A549 (cell line): ENCODE measurements around the gene ARSJ. TPM values are rescaled to one million over a fixed set of nuclear protein-coding genes. Genes with fewer than 3 reads are reported as not detected.

Experiments
- ATAC-seq, 2 experiments: fragments of 200-7000 bp in 1 of 2; fragments of >200 bp in 1 of 2; cut with Nextera tagmentation in 1 of 2; cut with Tn5 transposase in 1 of 2; 3 replicates each; pipeline versions ENCODE4 v1.8.0 to v1.9.1; 2018 to 2020; ENCODE audit warnings: mild to moderate bottlenecking in 1 of 2, moderate library complexity in 1 of 2
- CTCF ChIA-PET: fragments of 300-600 bp; sonication (Branson Sonifier 250); formaldehyde crosslinking; extraction: SDS; loops from one replicate; lab custom pipeline; 2021; ENCODE audit warnings: antibody characterized with exemption, inconsistent platforms; lab: Yijun Ruan, JAX
- POLR2A ChIA-PET: fragments of 350-600 bp; formaldehyde crosslinking; extraction: SDS; loops from one replicate; lab custom pipeline; 2021; ENCODE audit warnings: antibody characterized with exemption, inconsistent platforms; lab: Yijun Ruan, JAX
- DNase-seq, 2 experiments: peaks; one replicate each; pipeline versions ENCODE4 v3.0.0 to v3.0.0-alpha.2; 2011 to 2016; ENCODE audit warnings: low read depth in 1 of 2, low spot score in 1 of 2
- FAIRE-seq: peaks from 2 replicates; lab custom pipeline; 2011; peaks lifted over from hg19 to GRCh38; lab: Jason Lieb, UNC
- H3K27ac ChIP-seq, 2 experiments: fragments of >200 bp; sonication (Bioruptor Twin); formaldehyde crosslinking; 3 replicates each; pipeline ENCODE4 v1.5.1; 2016 to 2017
- H3K4me1 ChIP-seq: fragments of >200 bp; sonication (Bioruptor Twin); formaldehyde crosslinking; 3 replicates; pipeline ENCODE4 v1.6.1; 2016
- H3K4me2 ChIP-seq: fragments of >200 bp; sonication (Bioruptor Twin); formaldehyde crosslinking; 3 replicates; pipeline ENCODE4 v1.6.1; 2016
- H3K4me3 ChIP-seq: fragments of >200 bp; sonication (Bioruptor Twin); formaldehyde crosslinking; 3 replicates; pipeline ENCODE4 v1.5.1; 2016
- H3K9me3 ChIP-seq: fragments of >200 bp; sonication (Bioruptor Twin); formaldehyde crosslinking; 3 replicates; pipeline ENCODE4 v1.6.1; 2016
- BCL3 ChIP-seq: fragments of >200 bp; sonication (Bioruptor Twin); formaldehyde crosslinking; IDR thresholded peaks from 3 replicates; pipeline ENCODE4 v1.6.1; 2016
- CEBPB ChIP-seq, 2 experiments: fragments of >200 bp in 1 of 2; sonication (Bioruptor Twin) in 1 of 2; formaldehyde crosslinking in 1 of 2; IDR thresholded peaks; 2 replicates each; pipeline ENCODE4 v1.6.1; 2012 to 2016
- CHD2 ChIP-seq: fragments of 150-350 bp; IDR thresholded peaks from 2 replicates; pipeline ENCODE4 v1.6.1; 2014; ENCODE audit warnings: low read length; ENCODE audit not compliant: partially characterized antibody
- CHD4 ChIP-seq: fragments of 200-600 bp; sonication (generic); IDR thresholded peaks from 2 replicates; pipeline ENCODE4 v1.6.1; 2016; ENCODE audit warnings: antibody characterized with exemption, mild to moderate bottlenecking, borderline replicate concordance
- CTCF ChIP-seq: fragments of >200 bp; sonication (Bioruptor Twin); formaldehyde crosslinking; IDR thresholded peaks from 3 replicates; pipeline ENCODE4 v1.5.1; 2016
- E2F6 ChIP-seq: IDR thresholded peaks from 2 replicates; pipeline ENCODE4 v1.6.1; 2012; ENCODE audit warnings: low read depth, borderline replicate concordance
- ESRRA ChIP-seq: fragments of 150-350 bp; IDR thresholded peaks from 2 replicates; pipeline ENCODE4 v1.6.1; 2014; ENCODE audit warnings: mild to moderate bottlenecking, low read length, borderline replicate concordance
- FOSB ChIP-seq: fragments of 250-450 bp; sonication (Bioruptor Pico); IDR thresholded peaks from 2 replicates; pipeline ENCODE4 v1.5.0; 2020; ENCODE audit warnings: mild to moderate bottlenecking, moderate library complexity
- FOXS1 ChIP-seq: fragments of 250-450 bp; sonication (Bioruptor Pico); IDR thresholded peaks from 2 replicates; pipeline ENCODE4 v1.5.0; 2020; ENCODE audit warnings: mild to moderate bottlenecking, moderate library complexity
- GATA3 ChIP-seq: IDR thresholded peaks from 2 replicates; pipeline ENCODE4 v1.6.1; 2012; ENCODE audit warnings: borderline replicate concordance
- HDAC2 ChIP-seq: fragments of 200-600 bp; sonication (generic); IDR thresholded peaks from 2 replicates; pipeline ENCODE4 v1.6.1; 2016
- HEYL ChIP-seq: fragments of 250-450 bp; sonication (Bioruptor Pico); IDR thresholded peaks from 2 replicates; pipeline ENCODE4 v1.8.0; 2021; ENCODE audit warnings: mild to moderate bottlenecking, moderate library complexity
- HOXA7 ChIP-seq: fragments of 250-450 bp; sonication (Bioruptor Pico); IDR thresholded peaks from 2 replicates; pipeline ENCODE4 v1.5.0; 2020; ENCODE audit warnings: mild to moderate bottlenecking, moderate library complexity
- HOXB13 ChIP-seq: fragments of 250-450 bp; sonication (Bioruptor Pico); IDR thresholded peaks from 2 replicates; pipeline ENCODE4 v1.5.0; 2020; ENCODE audit warnings: low read depth, mild to moderate bottlenecking, moderate library complexity
- KDM1A ChIP-seq: fragments of 200-600 bp; sonication (generic); IDR thresholded peaks from 2 replicates; pipeline ENCODE4 v1.6.1; 2016; ENCODE audit warnings: low read depth, mild to moderate bottlenecking
- KDM5A ChIP-seq: fragments of 200-600 bp; sonication (generic); IDR thresholded peaks from 2 replicates; pipeline ENCODE4 v1.6.1; 2016; ENCODE audit warnings: antibody characterized with exemption, mild to moderate bottlenecking
- MAFK ChIP-seq: fragments of 450-650 bp; IDR thresholded peaks from 2 replicates; pipeline ENCODE4 v1.6.1; 2014; ENCODE audit not compliant: partially characterized antibody
- MYC ChIP-seq: IDR thresholded peaks from 2 replicates; pipeline ENCODE4 v1.6.1; 2012; ENCODE audit warnings: mild to moderate bottlenecking, inconsistent platforms, low read length, improper control_type of control experiment, borderline replicate concordance
- NFE2L2 ChIP-seq: fragments of 150-350 bp; conservative IDR thresholded peaks from 2 replicates; pipeline ENCODE4 v1.6.1; 2014; ENCODE audit warnings: low read length
- RFX5 ChIP-seq: fragments of 450-650 bp; IDR thresholded peaks from 2 replicates; pipeline ENCODE4 v1.7.1; 2014; ENCODE audit warnings: antibody characterized with exemption, mild to moderate bottlenecking, moderate library complexity
- SREBF2 ChIP-seq: fragments of 450-650 bp; IDR thresholded peaks from 2 replicates; pipeline ENCODE4 v1.6.1; 2014; ENCODE audit warnings: mild to moderate bottlenecking, moderate library complexity
- TP53 ChIP-seq: fragments of 250-450 bp; sonication (Bioruptor Pico); IDR thresholded peaks from 2 replicates; pipeline ENCODE4 v1.5.0; 2021; ENCODE audit warnings: mild to moderate bottlenecking, moderate library complexity
- USF2 ChIP-seq: fragments of 450-650 bp; IDR thresholded peaks from 2 replicates; pipeline ENCODE4 v1.6.1; 2014; ENCODE audit warnings: antibody characterized with exemption
- WGBS: methylation state at CpG from one replicate; pipeline ENCODE4 v1.1.6; 2017; ENCODE audit errors: missing lambda C conversion rate; 5-methylcytosine and 5-hydroxymethylcytosine counted together
- polyA plus RNA-seq, 4 experiments: library from polyadenylated mRNA; depleted of rRNA in 3 of 4; stranded (reverse); fragments of >200 nt; fragmentation: RNase III in 1 of 4; extraction: RNeasy Plus Mini Kit Qiagen cat#74134 plus additional on column Dnase treatment in 1 of 4; gene quantifications; 2 replicates in 3 of 4; 3 replicates in 1 of 4; pipeline ENCODE4 v1.2.3, GENCODE V29; 2011 to 2017
- TF ChIP-seq, protein P1 (sequence below): fragments of 150-350 bp; IDR thresholded peaks from 2 replicates; pipeline ENCODE4 v1.6.1; 2014; ENCODE audit warnings: low read depth, mild to moderate bottlenecking, low read length
- TF ChIP-seq, protein P2 (sequence below): fragments of 200-600 bp; sonication (generic); IDR thresholded peaks from 2 replicates; pipeline ENCODE4 v1.6.1; 2016; ENCODE audit warnings: antibody characterized with exemption, mild to moderate bottlenecking, moderate library complexity
- TF ChIP-seq, protein P3 (sequence below): fragments of >200 bp; sonication (Bioruptor Twin); formaldehyde crosslinking; IDR thresholded peaks from 2 replicates; pipeline ENCODE4 v1.6.1; 2016

Gene ARSJ
- polyA plus RNA-seq, 2 of the 4 experiments (the other 2 are of a cell fraction) = 3.0 to 8.6 TPM

- ATAC-seq (no peak), FAIRE-seq (no peak), DNase-seq (no peak)
- no peak for TF ChIP-seq FOXS1 (CRISPR knock-in tag)
- TF ChIP-seq SREBF2 = no peak
- no peak for TF ChIP-seq CTCF
- no peak for TF ChIP-seq MYC
- TF ChIP-seq GATA3 = no peak
- no peak for TF ChIP-seq CEBPB (IDR thresholded peaks at IDR 0.05)
- TF ChIP-seq, protein P1, sequence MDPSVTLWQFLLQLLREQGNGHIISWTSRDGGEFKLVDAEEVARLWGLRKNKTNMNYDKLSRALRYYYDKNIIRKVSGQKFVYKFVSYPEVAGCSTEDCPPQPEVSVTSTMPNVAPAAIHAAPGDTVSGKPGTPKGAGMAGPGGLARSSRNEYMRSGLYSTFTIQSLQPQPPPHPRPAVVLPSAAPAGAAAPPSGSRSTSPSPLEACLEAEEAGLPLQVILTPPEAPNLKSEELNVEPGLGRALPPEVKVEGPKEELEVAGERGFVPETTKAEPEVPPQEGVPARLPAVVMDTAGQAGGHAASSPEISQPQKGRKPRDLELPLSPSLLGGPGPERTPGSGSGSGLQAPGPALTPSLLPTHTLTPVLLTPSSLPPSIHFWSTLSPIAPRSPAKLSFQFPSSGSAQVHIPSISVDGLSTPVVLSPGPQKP = no peak
- no peak for TF ChIP-seq NFE2L2
- TF ChIP-seq MAFK = no peak
- no peak for TF ChIP-seq HEYL
- TF ChIP-seq CHD4 = no peak
- TF ChIP-seq E2F6 = no peak
- TF ChIP-seq, protein P2, sequence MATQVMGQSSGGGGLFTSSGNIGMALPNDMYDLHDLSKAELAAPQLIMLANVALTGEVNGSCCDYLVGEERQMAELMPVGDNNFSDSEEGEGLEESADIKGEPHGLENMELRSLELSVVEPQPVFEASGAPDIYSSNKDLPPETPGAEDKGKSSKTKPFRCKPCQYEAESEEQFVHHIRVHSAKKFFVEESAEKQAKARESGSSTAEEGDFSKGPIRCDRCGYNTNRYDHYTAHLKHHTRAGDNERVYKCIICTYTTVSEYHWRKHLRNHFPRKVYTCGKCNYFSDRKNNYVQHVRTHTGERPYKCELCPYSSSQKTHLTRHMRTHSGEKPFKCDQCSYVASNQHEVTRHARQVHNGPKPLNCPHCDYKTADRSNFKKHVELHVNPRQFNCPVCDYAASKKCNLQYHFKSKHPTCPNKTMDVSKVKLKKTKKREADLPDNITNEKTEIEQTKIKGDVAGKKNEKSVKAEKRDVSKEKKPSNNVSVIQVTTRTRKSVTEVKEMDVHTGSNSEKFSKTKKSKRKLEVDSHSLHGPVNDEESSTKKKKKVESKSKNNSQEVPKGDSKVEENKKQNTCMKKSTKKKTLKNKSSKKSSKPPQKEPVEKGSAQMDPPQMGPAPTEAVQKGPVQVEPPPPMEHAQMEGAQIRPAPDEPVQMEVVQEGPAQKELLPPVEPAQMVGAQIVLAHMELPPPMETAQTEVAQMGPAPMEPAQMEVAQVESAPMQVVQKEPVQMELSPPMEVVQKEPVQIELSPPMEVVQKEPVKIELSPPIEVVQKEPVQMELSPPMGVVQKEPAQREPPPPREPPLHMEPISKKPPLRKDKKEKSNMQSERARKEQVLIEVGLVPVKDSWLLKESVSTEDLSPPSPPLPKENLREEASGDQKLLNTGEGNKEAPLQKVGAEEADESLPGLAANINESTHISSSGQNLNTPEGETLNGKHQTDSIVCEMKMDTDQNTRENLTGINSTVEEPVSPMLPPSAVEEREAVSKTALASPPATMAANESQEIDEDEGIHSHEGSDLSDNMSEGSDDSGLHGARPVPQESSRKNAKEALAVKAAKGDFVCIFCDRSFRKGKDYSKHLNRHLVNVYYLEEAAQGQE = no peak
- no peak for TF ChIP-seq RFX5
- Histone ChIP-seq H3K4me1 (no peaks in the 10 kb centered on the region), H3K9me3 (no peaks in the 10 kb centered on the region), H3K27ac (no peak overlapping the region), H3K4me3 (no peak overlapping the region), H3K4me2 (no peak overlapping the region)
- POLR2A ChIA-PET = no interaction called here
- CTCF ChIA-PET = no interaction called here
- WGBS = 0% methylated on average over 1 of the region's 1 CpG
These were observed 120.5 kb downstream of the ARSJ start for GRCh38 chr4:113858924-113859323.

DNA sequence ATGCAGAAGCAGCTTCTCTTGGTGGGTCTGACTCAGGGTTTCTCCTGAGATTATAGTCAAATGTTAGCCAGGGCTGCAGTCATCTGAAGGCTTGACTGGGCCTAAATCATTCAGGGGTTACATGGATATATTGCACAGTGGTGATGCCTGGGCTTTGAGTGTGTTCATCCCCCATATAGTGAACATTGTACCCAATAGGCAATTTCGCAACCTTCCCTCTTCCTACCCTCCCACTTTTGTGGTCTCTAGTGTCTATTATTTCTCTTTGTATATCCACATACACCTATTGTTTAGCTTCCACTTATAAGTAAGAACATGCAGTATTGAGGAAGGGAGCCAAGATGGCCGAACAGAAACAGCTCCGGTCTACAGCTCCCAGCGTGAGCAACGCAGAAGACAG lies 127.6 kb downstream of the ARSJ start:
- Histone ChIP-seq H3K4me3 (no peak overlapping the region), H3K9me3 (no peaks in the 10 kb centered on the region), H3K4me2 (no peak overlapping the region), H3K4me1 (no peaks in the 10 kb centered on the region), H3K27ac (no peak overlapping the region)
- FAIRE-seq (no peak), ATAC-seq (no peak), DNase-seq (no peak)
- ChIA-PET CTCF (no interaction called here), POLR2A (no interaction called here)
- 59% methylated on average over 5 of the region's 5 CpGs for WGBS
- TF ChIP-seq USF2 (no peak), CEBPB (IDR thresholded peaks at IDR 0.05) (no peak), HDAC2 (no peak), RFX5 (no peak), KDM1A (no peak), ESRRA (no peak), NFE2L2 (no peak), KDM5A (no peak), BCL3 (no peak), TP53 (CRISPR knock-in tag) (no peak), HOXA7 (CRISPR knock-in tag) (no peak), FOSB (CRISPR knock-in tag) (no peak), CHD2 (no peak), MAFK (no peak), HOXB13 (CRISPR knock-in tag) (no peak), E2F6 (no peak)
- TF ChIP-seq, protein P1 = no peak
- TF ChIP-seq, protein P3, sequence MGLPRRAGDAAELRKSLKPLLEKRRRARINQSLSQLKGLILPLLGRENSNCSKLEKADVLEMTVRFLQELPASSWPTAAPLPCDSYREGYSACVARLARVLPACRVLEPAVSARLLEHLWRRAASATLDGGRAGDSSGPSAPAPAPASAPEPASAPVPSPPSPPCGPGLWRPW = no peak
